ENCODE measurements around the gene NKIRAS2. TPM values are rescaled to one million over a fixed set of nuclear protein-coding genes. Genes with fewer than 3 reads are reported as not detected.
A peak's percentile ranks its signal among the peaks of the same experiment; 100 is the strongest.

Gene NKIRAS2
- total and polyA plus RNA-seq, 2 donors (not counting 1 experiment from before 2014, with no cell fraction given): 18.8 to 37.7 TPM

DNA sequence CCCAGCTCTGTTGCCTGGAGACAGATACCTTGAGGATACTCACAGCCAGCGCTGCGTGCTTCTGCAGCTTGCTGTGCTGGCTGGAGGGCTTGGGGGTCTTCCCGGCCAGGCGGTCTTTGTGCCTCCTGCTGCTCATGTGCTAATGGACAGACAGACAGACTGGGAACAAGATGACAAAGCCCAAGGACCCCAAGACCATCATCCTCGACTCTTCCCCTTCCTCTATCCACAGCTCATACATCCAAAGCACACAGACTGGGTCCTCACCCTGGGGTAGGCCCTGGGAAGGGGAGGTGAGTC is 7.7 kb downstream of the NKIRAS2 start:
- peaks cover 2% of the 10 kb centered on the region for H3K27me3 ChIP-seq (ENCODE audit: control insufficient read depth, insufficient read depth, low read length)
- no peak for TF ChIP-seq EZH2 (IDR thresholded peaks at IDR 0.05; ENCODE audit: low read length, missing control alignments)
- TF ChIP-seq, protein P1, sequence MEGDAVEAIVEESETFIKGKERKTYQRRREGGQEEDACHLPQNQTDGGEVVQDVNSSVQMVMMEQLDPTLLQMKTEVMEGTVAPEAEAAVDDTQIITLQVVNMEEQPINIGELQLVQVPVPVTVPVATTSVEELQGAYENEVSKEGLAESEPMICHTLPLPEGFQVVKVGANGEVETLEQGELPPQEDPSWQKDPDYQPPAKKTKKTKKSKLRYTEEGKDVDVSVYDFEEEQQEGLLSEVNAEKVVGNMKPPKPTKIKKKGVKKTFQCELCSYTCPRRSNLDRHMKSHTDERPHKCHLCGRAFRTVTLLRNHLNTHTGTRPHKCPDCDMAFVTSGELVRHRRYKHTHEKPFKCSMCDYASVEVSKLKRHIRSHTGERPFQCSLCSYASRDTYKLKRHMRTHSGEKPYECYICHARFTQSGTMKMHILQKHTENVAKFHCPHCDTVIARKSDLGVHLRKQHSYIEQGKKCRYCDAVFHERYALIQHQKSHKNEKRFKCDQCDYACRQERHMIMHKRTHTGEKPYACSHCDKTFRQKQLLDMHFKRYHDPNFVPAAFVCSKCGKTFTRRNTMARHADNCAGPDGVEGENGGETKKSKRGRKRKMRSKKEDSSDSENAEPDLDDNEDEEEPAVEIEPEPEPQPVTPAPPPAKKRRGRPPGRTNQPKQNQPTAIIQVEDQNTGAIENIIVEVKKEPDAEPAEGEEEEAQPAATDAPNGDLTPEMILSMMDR (conservative IDR thresholded peaks at IDR 0.05 in 1 of 2, IDR thresholded peaks at IDR 0.05 in 1 of 2; ENCODE audit: low read depth in 1 of 2, low read length in 2 of 2): no peak
- no peaks in the 10 kb centered on the region for H3K79me2 ChIP-seq (ENCODE audit: control insufficient read depth, insufficient read depth, low read length)
- H3K9me3 ChIP-seq (ENCODE audit: control insufficient read depth, insufficient read depth, low read depth, low read length): no peaks in the 10 kb centered on the region
- H3K4me3 ChIP-seq (replicated peaks in 1 of 4; ENCODE audit: control extremely low read depth in 1 of 4, insufficient read depth in 1 of 4, low read depth in 3 of 4, low read length in 4 of 4): no peak overlapping the region
- peaks cover 10% of the 10 kb centered on the region for H3K36me3 ChIP-seq (ENCODE audit: control insufficient read depth, insufficient read depth, low read length)
- H3K4me2 ChIP-seq (ENCODE audit: extremely low read depth, insufficient read depth, low read length): no peak overlapping the region
- DNase-seq (ENCODE audit: low read depth in 2 of 2): no peak
- no peak overlapping the region for H2AFZ ChIP-seq (ENCODE audit: low read length)
- H3K27ac ChIP-seq (ENCODE audit: insufficient read depth, low read length): no peak overlapping the region
- H3K4me1 ChIP-seq (ENCODE audit: control insufficient read depth, extremely low read depth, insufficient read depth, low read length): peaks cover 12% of the 10 kb centered on the region
- H4K20me1 ChIP-seq (ENCODE audit: control insufficient read depth, extremely low read depth, insufficient read depth, low read length): no peaks in the 10 kb centered on the region
- H3K9ac ChIP-seq (ENCODE audit: insufficient read depth, low read length): no peak overlapping the region

DNA sequence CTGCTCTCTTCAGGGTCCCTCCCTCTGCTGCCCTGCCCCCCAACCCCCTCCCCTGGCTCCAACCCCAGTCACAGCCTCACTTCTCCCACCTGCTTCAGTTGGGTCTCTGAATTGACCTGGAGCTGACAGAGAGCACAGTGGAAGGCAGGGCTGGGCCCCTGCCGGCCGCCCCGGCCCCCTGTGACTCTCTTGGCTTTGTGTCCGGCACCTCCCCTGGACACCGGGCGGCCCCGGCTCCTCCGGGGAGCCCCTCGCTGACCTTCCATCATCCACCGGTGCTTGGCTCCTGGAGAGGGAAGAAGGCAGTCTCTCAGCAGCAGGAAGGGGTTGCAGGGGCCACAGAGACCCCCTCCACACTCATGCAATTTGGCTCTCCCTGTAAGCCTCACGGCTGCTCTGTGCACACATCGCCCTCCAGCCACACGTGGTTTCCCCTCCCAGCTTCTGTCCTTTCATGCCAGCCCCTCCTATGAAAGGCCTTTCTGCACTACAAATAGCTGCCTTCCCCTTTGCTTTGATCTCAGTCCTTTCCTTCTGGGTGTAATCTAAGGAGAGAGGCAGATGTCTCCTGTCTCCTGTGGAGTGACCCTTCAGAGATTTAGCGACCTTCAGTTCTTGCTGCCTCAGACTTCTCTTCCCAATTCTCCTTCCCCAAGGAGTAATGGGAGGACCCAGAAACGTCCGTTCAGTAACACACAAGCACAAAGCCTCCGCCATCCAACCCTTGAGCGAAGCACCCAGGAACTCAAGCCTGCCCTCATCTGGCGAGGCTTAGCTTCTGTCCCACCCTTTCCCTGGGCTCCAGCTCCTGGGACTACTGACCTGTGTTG is 8.3 kb downstream of the NKIRAS2 start:
- H3K36me3 ChIP-seq (ENCODE audit: control insufficient read depth, insufficient read depth, low read length): peaks cover 9% of the 10 kb centered on the region
- H2AFZ ChIP-seq (ENCODE audit: low read length): no peak overlapping the region
- no peaks in the 10 kb centered on the region for H3K9me3 ChIP-seq (ENCODE audit: control insufficient read depth, insufficient read depth, low read depth, low read length)

DNA sequence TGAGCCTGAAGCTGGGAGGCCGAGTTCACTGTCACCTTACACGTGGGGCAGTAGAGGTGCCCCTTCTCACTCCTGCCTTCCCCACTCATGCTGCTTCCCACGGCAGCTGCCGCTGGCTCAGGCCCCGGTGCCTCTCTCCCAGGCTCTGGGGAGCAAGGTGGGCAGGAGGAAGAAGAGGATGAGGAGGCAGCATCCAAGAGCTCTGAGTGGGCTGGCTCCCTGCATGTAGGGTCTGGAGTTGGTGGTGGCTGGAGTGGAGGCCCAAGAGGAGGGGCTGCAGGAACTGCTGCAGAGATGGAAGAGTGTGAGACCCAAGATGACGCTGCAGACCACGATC is 8.9 kb downstream of the NKIRAS2 start:
- peaks cover 6% of the 10 kb centered on the region for H3K36me3 ChIP-seq (ENCODE audit: control insufficient read depth, insufficient read depth, low read length)
- no peak for DNase-seq (ENCODE audit: low read depth in 2 of 2)

More for the DNA sequence above, 8.3 kb downstream of the NKIRAS2 start:
- H3K4me3 ChIP-seq (replicated peaks in 1 of 4; ENCODE audit: control extremely low read depth in 1 of 4, insufficient read depth in 1 of 4, low read depth in 3 of 4, low read length in 4 of 4): no peak overlapping the region
- peaks cover 12% of the 10 kb centered on the region for H3K4me1 ChIP-seq (ENCODE audit: control insufficient read depth, extremely low read depth, insufficient read depth, low read length)
- no peak for DNase-seq (ENCODE audit: low read depth in 2 of 2)
- peaks cover 2% of the 10 kb centered on the region for H3K27me3 ChIP-seq (ENCODE audit: control insufficient read depth, insufficient read depth, low read length)
- no peak overlapping the region for H3K4me2 ChIP-seq (ENCODE audit: extremely low read depth, insufficient read depth, low read length)
- no peaks in the 10 kb centered on the region for H4K20me1 ChIP-seq (ENCODE audit: control insufficient read depth, extremely low read depth, insufficient read depth, low read length)
- no peaks in the 10 kb centered on the region for H3K79me2 ChIP-seq (ENCODE audit: control insufficient read depth, insufficient read depth, low read length)
- H3K27ac ChIP-seq (ENCODE audit: insufficient read depth, low read length): no peak overlapping the region
- TF ChIP-seq EZH2 (IDR thresholded peaks at IDR 0.05; ENCODE audit: low read length, missing control alignments): no peak
- TF ChIP-seq, protein P1 (conservative IDR thresholded peaks at IDR 0.05 in 1 of 2, IDR thresholded peaks at IDR 0.05 in 1 of 2; ENCODE audit: low read depth in 1 of 2, low read length in 2 of 2): peak; percentile 7 to 14
- H3K9ac ChIP-seq (ENCODE audit: insufficient read depth, low read length): no peak overlapping the region

More for the DNA sequence above, 8.9 kb downstream of the NKIRAS2 start:
- no peak overlapping the region for H3K4me3 ChIP-seq (replicated peaks in 1 of 4; ENCODE audit: control extremely low read depth in 1 of 4, insufficient read depth in 1 of 4, low read depth in 3 of 4, low read length in 4 of 4)
- H3K4me1 ChIP-seq (ENCODE audit: control insufficient read depth, extremely low read depth, insufficient read depth, low read length): peaks cover 12% of the 10 kb centered on the region
- no peak overlapping the region for H3K4me2 ChIP-seq (ENCODE audit: extremely low read depth, insufficient read depth, low read length)
- no peaks in the 10 kb centered on the region for H4K20me1 ChIP-seq (ENCODE audit: control insufficient read depth, extremely low read depth, insufficient read depth, low read length)
- H2AFZ ChIP-seq (ENCODE audit: low read length): no peak overlapping the region
- H3K79me2 ChIP-seq (ENCODE audit: control insufficient read depth, insufficient read depth, low read length): no peaks in the 10 kb centered on the region
- H3K27me3 ChIP-seq (ENCODE audit: control insufficient read depth, insufficient read depth, low read length): peaks cover 2% of the 10 kb centered on the region
- TF ChIP-seq, protein P1 (conservative IDR thresholded peaks at IDR 0.05 in 1 of 2, IDR thresholded peaks at IDR 0.05 in 1 of 2; ENCODE audit: low read depth in 1 of 2, low read length in 2 of 2): no peak
- no peak for TF ChIP-seq EZH2 (IDR thresholded peaks at IDR 0.05; ENCODE audit: low read length, missing control alignments)
- no peak overlapping the region for H3K27ac ChIP-seq (ENCODE audit: insufficient read depth, low read length)
- H3K9ac ChIP-seq (ENCODE audit: insufficient read depth, low read length): no peak overlapping the region
- no peaks in the 10 kb centered on the region for H3K9me3 ChIP-seq (ENCODE audit: control insufficient read depth, insufficient read depth, low read depth, low read length)
